ENCODE results near the gene DRD2. TPM values are rescaled to one million over a fixed set of nuclear protein-coding genes. Genes with fewer than 3 reads are reported as not detected.

Gene DRD2
- total RNA-seq, 1 donor from 2014 or later: 7.5 TPM

- no peak for DNase-seq (ENCODE audit: low spot score in 2 of 2, unreplicated experiment in 2 of 2)
- TF ChIP-seq, protein P1, sequence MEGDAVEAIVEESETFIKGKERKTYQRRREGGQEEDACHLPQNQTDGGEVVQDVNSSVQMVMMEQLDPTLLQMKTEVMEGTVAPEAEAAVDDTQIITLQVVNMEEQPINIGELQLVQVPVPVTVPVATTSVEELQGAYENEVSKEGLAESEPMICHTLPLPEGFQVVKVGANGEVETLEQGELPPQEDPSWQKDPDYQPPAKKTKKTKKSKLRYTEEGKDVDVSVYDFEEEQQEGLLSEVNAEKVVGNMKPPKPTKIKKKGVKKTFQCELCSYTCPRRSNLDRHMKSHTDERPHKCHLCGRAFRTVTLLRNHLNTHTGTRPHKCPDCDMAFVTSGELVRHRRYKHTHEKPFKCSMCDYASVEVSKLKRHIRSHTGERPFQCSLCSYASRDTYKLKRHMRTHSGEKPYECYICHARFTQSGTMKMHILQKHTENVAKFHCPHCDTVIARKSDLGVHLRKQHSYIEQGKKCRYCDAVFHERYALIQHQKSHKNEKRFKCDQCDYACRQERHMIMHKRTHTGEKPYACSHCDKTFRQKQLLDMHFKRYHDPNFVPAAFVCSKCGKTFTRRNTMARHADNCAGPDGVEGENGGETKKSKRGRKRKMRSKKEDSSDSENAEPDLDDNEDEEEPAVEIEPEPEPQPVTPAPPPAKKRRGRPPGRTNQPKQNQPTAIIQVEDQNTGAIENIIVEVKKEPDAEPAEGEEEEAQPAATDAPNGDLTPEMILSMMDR (IDR thresholded peaks at IDR 0.05; ENCODE audit: unreplicated experiment): no peak
- no peaks in the 10 kb centered on the region for H3K27me3 Mint-ChIP-seq (ENCODE audit: low read depth)
- peaks cover 7% of the 10 kb centered on the region for H3K9me3 Mint-ChIP-seq
- H3K27ac Mint-ChIP-seq: peak overlapping the region; percentile 17
- H3K4me1 Mint-ChIP-seq: peaks cover 30% of the 10 kb centered on the region
- H3K4me3 Mint-ChIP-seq: no peak overlapping the region
- no peaks in the 10 kb centered on the region for H3K36me3 Mint-ChIP-seq
Measured at GRCh38 chr11:113375402-113375801, 99.8 kb downstream of the DRD2 start.

DNA sequence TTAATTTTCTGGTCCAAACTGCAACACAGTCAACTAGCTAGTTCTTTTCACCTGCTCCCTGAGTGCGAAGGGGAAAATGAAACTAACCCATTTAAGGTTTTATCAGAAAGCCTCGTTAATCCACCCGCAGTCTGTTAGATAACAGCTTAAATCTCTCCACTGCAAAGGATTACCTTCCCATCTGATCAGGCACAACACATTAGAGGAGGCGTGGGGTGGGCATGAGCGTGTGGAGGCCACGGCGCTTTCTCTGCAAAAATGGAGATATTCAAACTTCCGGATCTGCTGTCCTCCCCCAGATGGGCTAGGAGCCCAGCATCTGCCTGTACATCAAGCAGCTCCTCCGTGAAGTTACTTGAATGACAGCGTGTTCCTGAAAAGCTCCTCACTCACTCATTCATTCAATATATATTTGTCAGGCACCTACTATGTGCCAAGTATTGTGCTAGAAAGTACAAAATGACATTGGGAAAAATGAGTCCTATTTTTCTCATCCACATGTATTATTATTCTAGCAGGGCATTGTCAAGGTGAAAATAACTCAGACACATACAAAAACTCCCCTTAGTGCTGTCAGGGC lies 101.1 kb downstream of the DRD2 start:
- no peak for DNase-seq (ENCODE audit: low spot score in 2 of 2, unreplicated experiment in 2 of 2)
- Mint-ChIP-seq H3K9me3 (no peaks in the 10 kb centered on the region), H3K4me1 (peaks cover 30% of the 10 kb centered on the region), H3K27me3 (ENCODE audit: low read depth) (no peaks in the 10 kb centered on the region), H3K4me3 (no peak overlapping the region), H3K36me3 (no peaks in the 10 kb centered on the region), H3K27ac (peak overlapping the region; percentile 63)
- TF ChIP-seq, protein P1 (IDR thresholded peaks at IDR 0.05; ENCODE audit: unreplicated experiment): no peak

DNA sequence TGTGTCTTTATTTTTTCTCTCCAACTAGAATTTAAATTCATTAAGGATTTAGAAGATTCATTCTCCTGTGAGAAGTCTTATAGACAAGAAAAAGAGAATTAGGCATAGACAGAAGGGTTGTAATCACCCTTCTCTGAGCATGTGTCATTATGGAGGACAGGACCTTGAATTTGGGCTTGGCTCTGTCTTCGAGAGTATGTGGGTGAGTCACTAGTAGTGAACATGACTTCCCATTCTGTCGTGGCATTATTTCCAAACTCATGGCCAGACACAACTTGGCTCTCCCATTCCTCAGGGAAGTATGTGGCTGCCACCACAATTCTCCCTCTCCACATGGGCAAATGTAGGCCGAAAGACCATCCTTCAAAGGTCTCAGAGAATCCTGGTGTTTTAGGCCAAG lies 101.9 kb downstream of the DRD2 start:
- no peak overlapping the region for H3K27ac Mint-ChIP-seq

DNA sequence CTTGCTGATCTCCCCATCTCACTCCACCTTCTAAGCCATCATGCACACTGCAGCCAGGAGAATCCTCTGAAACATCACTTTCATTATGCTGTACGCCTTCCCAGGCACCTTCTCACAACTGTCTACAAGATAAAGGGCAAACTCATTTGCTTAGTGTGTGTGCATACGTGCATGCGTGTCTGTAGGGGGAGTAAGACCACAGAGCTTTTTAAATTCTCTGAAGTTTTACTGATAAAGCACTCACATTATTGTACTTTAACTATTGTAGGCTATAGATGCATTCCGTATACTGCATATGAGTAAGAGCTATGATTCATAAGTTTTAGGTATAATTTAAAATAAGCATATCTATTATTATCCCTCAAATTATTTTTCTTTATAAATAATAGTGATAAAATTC lies 102.9 kb downstream of the DRD2 start:
- H3K27me3 Mint-ChIP-seq (ENCODE audit: low read depth): no peaks in the 10 kb centered on the region
- no peak overlapping the region for H3K27ac Mint-ChIP-seq
- TF ChIP-seq, protein P1 (IDR thresholded peaks at IDR 0.05; ENCODE audit: unreplicated experiment): peak; percentile 29
- DNase-seq (ENCODE audit: low spot score in 2 of 2, unreplicated experiment in 2 of 2): no peak
- H3K4me1 Mint-ChIP-seq: peaks cover 20% of the 10 kb centered on the region
- no peaks in the 10 kb centered on the region for H3K9me3 Mint-ChIP-seq
- no peak overlapping the region for H3K4me3 Mint-ChIP-seq
- peaks cover 9% of the 10 kb centered on the region for H3K36me3 Mint-ChIP-seq

More for the DNA sequence above, 101.9 kb downstream of the DRD2 start:
- Mint-ChIP-seq H3K4me3 (no peak overlapping the region), H3K4me1 (peaks cover 30% of the 10 kb centered on the region), H3K36me3 (peaks cover 5% of the 10 kb centered on the region), H3K27me3 (ENCODE audit: low read depth) (no peaks in the 10 kb centered on the region), H3K9me3 (no peaks in the 10 kb centered on the region)
- TF ChIP-seq, protein P1 (IDR thresholded peaks at IDR 0.05; ENCODE audit: unreplicated experiment): no peak
- DNase-seq (ENCODE audit: low spot score in 2 of 2, unreplicated experiment in 2 of 2): no peak

- H3K27ac Mint-ChIP-seq: no peak overlapping the region
- TF ChIP-seq, protein P1 (IDR thresholded peaks at IDR 0.05; ENCODE audit: unreplicated experiment): no peak
Measured at GRCh38 chr11:113370634-113371033, 104.6 kb downstream of the DRD2 start.

GRCh38 chr11:113369411-113369810 lies 105.8 kb downstream of the DRD2 start:
- Mint-ChIP-seq H3K36me3 (peaks cover 15% of the 10 kb centered on the region), H3K9me3 (no peaks in the 10 kb centered on the region), H3K4me1 (peaks cover 11% of the 10 kb centered on the region), H3K4me3 (no peak overlapping the region), H3K27me3 (ENCODE audit: low read depth) (no peaks in the 10 kb centered on the region), H3K27ac (no peak overlapping the region)
- no peak for DNase-seq (ENCODE audit: low spot score in 2 of 2, unreplicated experiment in 2 of 2)
- TF ChIP-seq, protein P1 (IDR thresholded peaks at IDR 0.05; ENCODE audit: unreplicated experiment): no peak

More at GRCh38 chr11:113370634-113371033, 104.6 kb downstream of the DRD2 start:
- peaks cover 15% of the 10 kb centered on the region for H3K36me3 Mint-ChIP-seq
- H3K9me3 Mint-ChIP-seq: no peaks in the 10 kb centered on the region
- H3K27me3 Mint-ChIP-seq (ENCODE audit: low read depth): no peaks in the 10 kb centered on the region
- no peak for DNase-seq (ENCODE audit: low spot score in 2 of 2, unreplicated experiment in 2 of 2)
- peaks cover 11% of the 10 kb centered on the region for H3K4me1 Mint-ChIP-seq
- no peak overlapping the region for H3K4me3 Mint-ChIP-seq
